Skeletal muscle satellite cell (primary cell): ENCODE measurements around the gene NFKBIL1.
A peak's percentile ranks its signal among the peaks of the same experiment; 100 is the strongest.
"Not testable (repeated sequence)": the region's sequence is repeated elsewhere in the genome, so short reads cannot be mapped to it uniquely, and the experiment has no call there.

Source experiments
- H3K27me3 ChIP-seq: 2 replicates; pipeline ENCODE4 v1.7.0; 2013; ENCODE audit warnings: low read length; ENCODE audit not compliant: control insufficient read depth, insufficient read depth
- H3K36me3 ChIP-seq: 2 replicates; pipeline ENCODE4 v1.7.0; 2013; ENCODE audit warnings: mild to moderate bottlenecking, control low read depth, low read length; ENCODE audit not compliant: insufficient read depth
- H3K4me1 ChIP-seq: 2 replicates; pipeline ENCODE4 v1.7.0; 2013; ENCODE audit warnings: low read length; ENCODE audit not compliant: control insufficient read depth, insufficient read depth
- H3K4me2 ChIP-seq: 2 replicates; pipeline ENCODE4 v1.7.0; 2013; ENCODE audit warnings: mild to moderate bottlenecking, low read length
- H3K4me3 ChIP-seq: 2 replicates; pipeline ENCODE4 v1.7.0; 2013; ENCODE audit warnings: low read length
- H3K9ac ChIP-seq: 2 replicates; pipeline ENCODE4 v1.7.0; 2013; ENCODE audit warnings: mild to moderate bottlenecking, low read depth, low read length, moderate library complexity
- H3K9me3 ChIP-seq: replicated peaks from 2 replicates; pipeline ENCODE4 v1.7.0; 2013; ENCODE audit warnings: mild to moderate bottlenecking, control low read depth, low read length

The NFKBIL1 gene

DNA sequence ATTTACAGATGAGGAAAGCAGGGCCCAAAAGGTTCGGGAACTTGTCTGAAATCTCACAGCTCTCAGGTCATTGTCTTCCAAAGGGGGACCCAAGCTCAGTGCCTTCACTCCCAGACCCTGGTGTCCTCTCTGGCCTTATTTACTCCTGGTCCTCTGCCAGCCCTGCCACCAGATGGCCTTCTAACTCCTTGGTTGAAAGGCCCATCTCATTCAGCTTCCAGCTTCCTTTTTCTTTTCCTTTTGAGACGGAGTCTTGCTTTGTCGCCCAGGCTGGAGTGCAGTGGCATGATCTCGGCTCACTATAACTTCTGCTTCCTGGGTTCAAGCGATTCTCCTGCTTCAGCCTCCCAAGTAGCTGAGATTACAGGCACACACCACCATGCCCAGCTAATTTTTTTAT is 4.0 kb downstream of the NFKBIL1 start:
- not testable (repeated sequence) for H3K9me3 ChIP-seq, H3K9ac ChIP-seq, H3K27me3 ChIP-seq, H3K4me3 ChIP-seq, H3K4me2 ChIP-seq
- Histone ChIP-seq H3K36me3 (peaks cover 22% of the 10 kb centered on the region), H3K4me1 (peaks cover 10% of the 10 kb centered on the region)

DNA sequence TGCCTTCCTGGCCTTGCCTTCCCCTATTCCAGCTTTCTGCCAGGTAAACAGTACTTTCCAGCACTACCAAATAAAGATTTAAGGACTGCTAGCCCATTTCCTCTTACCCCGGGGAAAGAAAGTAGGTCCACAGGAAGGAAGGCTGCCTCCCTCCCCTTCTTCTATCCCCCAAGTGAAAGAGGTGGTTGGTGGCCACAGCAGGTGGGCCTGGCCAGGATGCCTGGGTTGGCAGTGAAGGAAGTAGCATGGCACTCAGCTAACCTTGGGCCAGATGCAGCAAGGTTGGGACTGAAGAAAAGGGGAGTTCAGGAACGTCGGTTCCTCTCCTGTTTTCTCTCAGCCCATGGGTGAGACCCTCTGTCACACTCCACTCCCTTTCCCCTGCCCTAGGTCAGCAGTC is 8.9 kb downstream of the NFKBIL1 start:
- H3K36me3 ChIP-seq: peaks cover 30% of the 10 kb centered on the region

DNA sequence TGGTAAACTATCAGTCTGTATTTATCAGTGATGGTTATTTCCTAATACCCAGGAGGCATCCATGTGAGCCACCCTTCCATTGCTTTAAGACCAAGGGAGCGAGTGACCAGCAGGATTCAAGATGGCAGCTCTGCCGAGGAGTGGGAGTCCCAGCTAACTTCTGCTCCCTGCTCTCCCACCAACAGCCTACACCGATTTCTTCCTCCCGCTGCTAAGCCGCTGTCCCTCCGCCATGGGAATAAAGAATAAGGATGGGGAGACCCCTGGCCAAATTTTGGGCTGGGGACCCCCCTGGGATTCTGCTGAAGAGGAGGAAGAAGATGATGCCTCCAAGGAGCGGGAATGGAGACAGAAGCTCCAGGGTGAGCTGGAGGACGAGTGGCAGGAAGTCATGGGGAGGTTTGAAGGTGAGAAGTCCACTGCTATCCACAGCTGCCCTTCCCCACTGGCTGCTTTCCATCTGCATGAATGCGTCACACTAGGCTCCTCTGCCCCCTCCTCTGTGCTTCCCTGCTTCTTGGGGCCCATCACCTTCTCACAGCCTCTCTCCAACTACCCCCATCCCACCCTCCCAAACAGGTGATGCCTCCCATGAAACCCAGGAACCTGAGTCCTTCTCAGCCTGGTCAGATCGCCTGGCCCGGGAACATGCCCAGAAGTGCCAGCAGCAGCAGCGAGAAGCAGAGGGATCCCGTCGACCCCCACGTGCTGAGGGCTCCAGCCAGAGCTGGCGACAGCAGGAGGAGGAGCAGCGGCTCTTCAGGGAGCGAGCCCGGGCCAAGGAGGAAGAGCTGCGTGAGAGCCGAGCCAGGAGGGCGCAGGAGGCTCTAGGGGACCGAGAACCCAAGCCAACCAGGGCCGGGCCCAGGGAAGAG is 10.3 kb downstream of the NFKBIL1 start:
- H3K36me3 ChIP-seq: peaks cover 30% of the 10 kb centered on the region
- H3K27me3 ChIP-seq: no peaks in the 10 kb centered on the region
- no peak overlapping the region for H3K4me3 ChIP-seq
- no peak overlapping the region for H3K9ac ChIP-seq
- no peak overlapping the region for H3K4me2 ChIP-seq
- no peaks in the 10 kb centered on the region for H3K9me3 ChIP-seq
- peaks cover 31% of the 10 kb centered on the region for H3K4me1 ChIP-seq

More for the DNA sequence above, 8.9 kb downstream of the NFKBIL1 start:
- H3K4me2 ChIP-seq: no peak overlapping the region
- peaks cover 28% of the 10 kb centered on the region for H3K4me1 ChIP-seq
- H3K9ac ChIP-seq: no peak overlapping the region
- no peak overlapping the region for H3K4me3 ChIP-seq
- no peaks in the 10 kb centered on the region for H3K9me3 ChIP-seq
- no peaks in the 10 kb centered on the region for H3K27me3 ChIP-seq

DNA sequence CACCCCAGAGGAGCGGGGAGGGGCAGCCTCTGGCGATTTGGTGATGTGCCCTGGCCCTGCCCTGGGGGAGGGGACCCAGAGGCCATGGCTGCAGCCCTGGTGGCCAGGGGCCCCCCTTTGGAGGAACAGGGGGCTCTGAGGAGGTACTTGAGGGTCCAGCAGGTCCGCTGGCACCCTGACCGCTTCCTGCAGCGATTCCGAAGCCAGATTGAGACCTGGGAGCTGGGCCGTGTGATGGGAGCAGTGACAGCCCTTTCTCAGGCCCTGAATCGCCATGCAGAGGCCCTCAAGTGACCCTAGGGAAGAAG is 10.9 kb downstream of the NFKBIL1 start:
- Histone ChIP-seq H3K4me1 (peaks cover 37% of the 10 kb centered on the region), H3K4me2 (no peak overlapping the region), H3K9me3 (no peaks in the 10 kb centered on the region), H3K27me3 (no peaks in the 10 kb centered on the region), H3K9ac (no peak overlapping the region), H3K4me3 (no peak overlapping the region), H3K36me3 (peaks cover 30% of the 10 kb centered on the region)

DNA sequence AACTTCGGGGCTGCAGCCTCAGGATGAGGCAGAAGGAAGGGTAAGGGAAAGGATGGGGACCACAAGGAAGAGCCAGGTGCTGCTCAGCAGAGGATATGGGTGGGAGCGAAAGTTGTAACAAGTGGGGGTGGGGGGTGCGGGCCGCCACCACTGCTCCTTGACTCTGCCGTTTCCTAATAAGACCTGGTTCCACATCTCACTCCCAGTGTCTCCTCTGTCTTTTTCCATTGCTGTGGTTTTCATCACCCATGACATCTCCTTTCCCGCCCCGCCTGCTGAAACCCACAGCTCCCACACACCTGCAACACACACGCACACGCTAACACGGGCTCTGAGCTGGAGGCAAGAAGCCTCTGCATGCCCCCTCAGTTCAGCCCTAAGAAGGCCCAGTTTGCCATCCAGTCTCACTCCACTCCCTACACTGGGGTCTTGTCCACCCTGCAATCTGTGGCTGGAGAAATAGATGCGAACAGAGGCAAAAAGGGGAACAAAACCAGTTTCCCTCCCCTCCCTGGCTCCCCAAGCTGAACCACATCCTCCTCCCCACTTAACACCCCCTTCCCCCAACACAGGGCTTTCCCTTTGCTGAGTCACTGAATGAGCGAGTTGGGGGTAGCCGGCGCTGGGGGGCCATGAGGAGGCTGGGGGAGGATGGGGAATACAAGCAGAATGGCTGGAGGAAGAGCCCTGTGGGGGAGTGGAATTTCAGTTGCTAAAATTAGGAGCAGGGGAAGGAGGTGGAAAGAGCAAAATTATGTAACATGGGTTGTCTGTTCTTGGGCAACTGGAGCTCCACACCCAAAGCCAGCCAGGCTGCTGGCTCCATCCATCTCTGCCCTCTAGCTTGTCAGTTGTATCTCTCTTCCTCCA is 11.5 kb downstream of the NFKBIL1 start:
- H3K4me2 ChIP-seq: no peak overlapping the region
- H3K9ac ChIP-seq: peak overlapping the region; percentile 54
- H3K27me3 ChIP-seq: no peaks in the 10 kb centered on the region
- no peaks in the 10 kb centered on the region for H3K9me3 ChIP-seq
- H3K4me3 ChIP-seq: no peak overlapping the region
- peaks cover 43% of the 10 kb centered on the region for H3K4me1 ChIP-seq
- H3K36me3 ChIP-seq: peaks cover 30% of the 10 kb centered on the region

DNA sequence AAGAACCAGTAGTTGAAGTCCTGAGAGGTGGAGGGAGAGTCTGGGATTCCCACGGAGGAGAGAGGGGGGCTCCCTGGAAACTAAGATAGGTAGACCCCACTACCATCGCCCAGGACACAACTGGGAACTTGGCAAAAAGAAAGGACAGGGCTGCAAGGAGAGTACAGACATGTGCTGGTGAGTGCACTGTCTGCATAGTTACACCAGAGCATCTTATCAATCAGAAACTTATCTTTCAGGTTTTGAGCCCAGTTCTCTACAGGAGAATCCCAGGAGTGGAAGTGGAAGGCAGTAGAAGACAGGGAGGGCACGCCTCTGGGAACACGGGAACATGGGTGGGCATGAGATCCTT is 12.2 kb downstream of the NFKBIL1 start:
- no peaks in the 10 kb centered on the region for H3K27me3 ChIP-seq
- peak overlapping the region; percentile 45 for H3K4me2 ChIP-seq
- H3K9ac ChIP-seq: peak overlapping the region; percentile 54
- H3K9me3 ChIP-seq: no peaks in the 10 kb centered on the region
- H3K36me3 ChIP-seq: peaks cover 27% of the 10 kb centered on the region
- peaks cover 44% of the 10 kb centered on the region for H3K4me1 ChIP-seq
- no peak overlapping the region for H3K4me3 ChIP-seq

DNA sequence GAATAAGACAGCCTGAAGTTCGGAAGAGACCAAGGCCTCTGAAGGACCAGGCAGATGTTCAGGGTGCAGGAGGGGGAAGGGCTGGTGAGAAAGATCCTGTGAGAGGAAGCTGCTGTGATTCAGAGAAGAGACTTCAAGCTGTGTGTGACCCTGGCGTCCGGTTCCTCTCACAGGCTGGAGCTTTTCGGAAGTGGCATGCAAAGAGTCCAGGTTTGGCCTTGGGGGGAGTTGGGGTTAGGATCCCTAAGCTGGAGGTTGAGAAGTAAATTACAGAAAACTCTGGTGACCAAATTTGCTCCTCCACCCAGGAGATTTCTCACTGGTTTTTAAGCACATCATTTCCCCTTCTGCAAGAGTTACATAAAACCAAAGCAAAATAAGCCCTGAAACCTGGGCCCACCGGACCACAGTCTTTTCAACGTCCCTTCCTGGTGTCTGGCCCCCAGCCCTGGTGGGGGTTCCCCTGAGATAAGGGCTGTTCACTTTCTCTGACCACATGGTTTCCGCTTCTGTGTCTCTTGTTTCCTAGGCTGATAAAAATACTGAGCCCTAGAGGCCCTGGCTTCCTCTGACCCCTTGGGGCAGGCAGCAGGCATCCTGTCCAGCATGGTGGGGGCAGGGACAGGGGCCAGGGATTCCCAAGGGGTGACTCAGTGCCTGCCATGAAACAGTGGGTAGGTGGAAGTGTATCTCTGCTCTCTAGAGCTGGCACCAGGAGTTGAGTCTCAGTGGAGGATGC is 12.7 kb downstream of the NFKBIL1 start:
- Histone ChIP-seq H3K9me3 (no peaks in the 10 kb centered on the region), H3K9ac (peak overlapping the region; percentile 54), H3K27me3 (no peaks in the 10 kb centered on the region), H3K4me3 (peak overlapping the region; percentile 36), H3K36me3 (peaks cover 27% of the 10 kb centered on the region), H3K4me1 (peaks cover 44% of the 10 kb centered on the region), H3K4me2 (peak overlapping the region; percentile 45)

DNA sequence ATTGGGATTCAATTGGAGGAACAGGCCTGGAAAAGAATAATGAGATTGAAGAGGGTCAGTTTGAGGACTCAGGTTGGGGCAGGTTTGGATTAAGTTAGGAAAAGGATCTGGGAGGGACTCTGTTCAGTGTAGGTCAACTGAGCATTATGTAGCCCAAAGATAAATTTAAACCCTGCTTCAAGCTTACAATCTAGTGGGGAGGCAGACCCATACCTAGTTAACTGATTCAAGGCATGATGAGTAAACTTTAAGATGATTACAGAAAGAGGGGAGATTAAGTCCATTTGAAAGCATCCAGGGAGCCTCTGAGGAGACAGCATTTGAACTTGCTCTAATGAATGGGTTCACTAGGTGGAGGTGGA is 13.3 kb downstream of the NFKBIL1 start:
- peaks cover 44% of the 10 kb centered on the region for H3K4me1 ChIP-seq
- H3K36me3 ChIP-seq: peaks cover 27% of the 10 kb centered on the region
- H3K9me3 ChIP-seq: no peaks in the 10 kb centered on the region
- peak overlapping the region; percentile 36 for H3K4me3 ChIP-seq
- peak overlapping the region; percentile 45 for H3K4me2 ChIP-seq
- H3K9ac ChIP-seq: no peak overlapping the region
- H3K27me3 ChIP-seq: no peaks in the 10 kb centered on the region

DNA sequence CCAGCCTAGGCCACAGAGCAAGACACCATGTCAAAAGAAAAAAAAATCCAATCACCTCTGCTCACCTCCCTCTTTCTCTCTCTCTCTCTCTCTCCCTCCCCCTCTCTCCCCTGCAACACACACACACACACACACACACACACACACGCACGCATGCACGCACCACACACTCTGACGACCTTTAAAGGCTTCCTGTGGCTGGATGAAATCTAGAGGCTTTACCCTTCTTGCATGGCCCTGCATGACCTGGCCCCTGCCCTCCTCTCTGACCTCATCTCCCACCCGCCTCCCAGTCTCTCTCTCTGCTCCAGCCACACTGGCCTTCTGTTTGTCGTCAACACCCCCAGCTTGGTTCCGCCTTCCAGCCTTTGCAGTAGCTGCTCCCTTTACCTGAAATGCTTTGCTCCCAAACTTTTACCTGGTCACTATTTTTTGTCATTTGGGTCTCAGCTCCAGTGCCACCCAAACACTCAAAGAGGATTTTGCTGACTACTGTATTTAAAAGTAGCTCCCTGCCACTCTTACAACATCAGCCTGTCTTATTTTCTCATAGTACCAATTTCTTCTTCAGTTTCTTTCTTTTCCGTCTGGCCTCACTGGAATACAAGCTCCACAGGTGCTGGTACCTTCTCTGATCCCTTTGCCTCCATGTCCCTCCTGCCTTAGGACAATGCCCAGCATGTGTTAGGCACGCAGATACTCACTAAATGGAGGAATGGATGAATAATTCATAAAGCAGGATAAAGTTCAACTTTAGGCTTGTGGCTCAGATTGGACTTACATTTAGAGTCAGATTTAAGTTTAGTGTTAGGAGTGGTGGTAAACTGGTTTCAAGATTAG is 20.3 kb downstream of the NFKBIL1 start:
- Histone ChIP-seq H3K4me2 (no peak overlapping the region), H3K36me3 (no peaks in the 10 kb centered on the region), H3K4me3 (no peak overlapping the region), H3K27me3 (no peaks in the 10 kb centered on the region), H3K4me1 (peaks cover 12% of the 10 kb centered on the region), H3K9ac (no peak overlapping the region), H3K9me3 (no peaks in the 10 kb centered on the region)

DNA sequence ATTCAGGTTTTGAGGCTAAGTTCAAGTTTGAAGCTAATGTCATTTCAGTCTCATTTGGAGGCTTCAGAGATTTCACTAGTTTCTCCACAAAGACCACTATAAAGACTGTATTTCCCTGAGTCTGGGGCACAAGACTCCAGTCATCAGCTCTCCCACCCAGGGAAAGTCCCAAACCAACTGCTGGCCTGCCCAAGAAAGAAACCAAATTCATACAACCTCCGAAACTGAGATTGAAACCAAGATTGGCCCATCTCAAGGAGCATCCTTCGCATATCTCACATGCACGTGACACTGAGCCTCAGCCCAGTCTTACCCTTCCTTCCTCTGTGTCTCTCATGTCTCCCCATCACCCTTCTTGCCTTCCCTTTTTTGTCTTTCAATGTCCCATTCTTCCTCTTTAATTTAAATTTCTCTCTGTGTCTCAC is 21.1 kb downstream of the NFKBIL1 start:
- H3K4me1 ChIP-seq: peaks cover 4% of the 10 kb centered on the region
- H3K9ac ChIP-seq: no peak overlapping the region
- no peaks in the 10 kb centered on the region for H3K36me3 ChIP-seq
- no peak overlapping the region for H3K4me3 ChIP-seq
- H3K27me3 ChIP-seq: no peaks in the 10 kb centered on the region
- H3K4me2 ChIP-seq: no peak overlapping the region
- no peaks in the 10 kb centered on the region for H3K9me3 ChIP-seq
